IPS-NIHi7 (cell line): Measurements from ENCODE around the gene MTIF2.
"Not testable (repeated sequence)": the region's sequence is repeated elsewhere in the genome, so short reads cannot be mapped to it uniquely, and the experiment has no call there.

Experiments
- DNase-seq: peaks from one replicate; pipeline ENCODE4 v3.0.0; 2012; ENCODE audit warnings: mixed read lengths; ENCODE audit errors: extremely low spot score

The MTIF2 gene

GRCh38 chr2:55242617-55243016 lies 26.4 kb downstream of the MTIF2 start:
- DNase-seq, result no peak

GRCh38 chr2:55241582-55241981 lies 27.4 kb downstream of the MTIF2 start:
- not testable (repeated sequence) for DNase-seq

GRCh38 chr2:55239656-55240222 lies 29.3 kb downstream of the MTIF2 start:
- no peak for DNase-seq

- no peak for DNase-seq
Measured at GRCh38 chr2:55236992-55237543, 32.0 kb downstream of the MTIF2 start.

GRCh38 chr2:55235724-55236538 lies 33.1 kb downstream of the MTIF2 start:
- DNase-seq, result no peak

- DNase-seq, result no peak
Measured at GRCh38 chr2:55233658-55233940, 35.4 kb downstream of the MTIF2 start.

- DNase-seq, result peak; percentile 7
Measured at GRCh38 chr2:55232863-55233657, 36.0 kb downstream of the MTIF2 start.

GRCh38 chr2:55232084-55232862 lies 36.8 kb downstream of the MTIF2 start, which contains the start of the genes CLHC1 and RPS27A:
TSS of gene CLHC1 (minus strand) at chr2:55232293. CDS start at chr2:55222411, 9,882 bp downstream.
TSS of gene RPS27A (plus strand) at chr2:55232688. CDS start at chr2:55232825, 137 bp downstream.
- DNase-seq, result peak; percentile 89

- peak; percentile 11 for DNase-seq
Measured at GRCh38 chr2:55231546-55232083, 37.4 kb downstream of the MTIF2 start.

GRCh38 chr2:55230551-55230950 lies 38.5 kb downstream of the MTIF2 start:
- no peak for DNase-seq

- DNase-seq, result no peak
Measured at GRCh38 chr2:55229221-55229620, 39.8 kb downstream of the MTIF2 start.

- no peak for DNase-seq
Measured at GRCh38 chr2:55228226-55228563, 40.8 kb downstream of the MTIF2 start.

- DNase-seq, result not testable (repeated sequence)
Measured at GRCh38 chr2:55227437-55228225, 41.4 kb downstream of the MTIF2 start.

GRCh38 chr2:55225481-55226020 lies 43.5 kb downstream of the MTIF2 start:
- no peak for DNase-seq

GRCh38 chr2:55224761-55225261 lies 44.2 kb downstream of the MTIF2 start:
- peak; percentile 13 for DNase-seq

- no peak for DNase-seq
Measured at GRCh38 chr2:55223958-55224760, 44.9 kb downstream of the MTIF2 start.

- peak; percentile 12 for DNase-seq
Measured at GRCh38 chr2:55213822-55214221, 55.2 kb downstream of the MTIF2 start.

GRCh38 chr2:55204950-55205349 lies 64.1 kb downstream of the MTIF2 start:
- no peak for DNase-seq

GRCh38 chr2:55204536-55204935 lies 64.5 kb downstream of the MTIF2 start:
- no peak for DNase-seq
